ENCODE results near the gene BRINP2.
A peak's percentile ranks its signal among the peaks of the same experiment; 100 is the strongest.

The BRINP2 gene

DNA sequence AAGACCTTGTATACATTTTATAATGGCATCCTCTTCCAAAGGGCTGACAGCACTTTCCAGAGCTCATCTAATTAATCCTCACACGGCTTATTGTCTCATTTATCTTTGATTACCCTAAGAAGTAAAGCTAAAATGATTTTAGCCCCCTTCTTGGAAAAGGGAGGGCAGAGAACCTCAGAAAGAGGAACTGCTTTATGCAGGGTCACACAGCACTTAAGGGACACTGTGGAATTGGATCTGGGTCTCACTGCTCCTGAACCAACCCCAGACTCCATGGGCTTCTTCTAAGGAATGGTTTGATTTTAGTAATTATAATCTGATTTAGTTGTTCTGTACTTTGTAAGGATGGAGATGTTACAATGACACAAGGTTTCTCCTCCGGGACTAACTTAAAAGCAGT, 3.2 kb downstream of the BRINP2 start:
- DNase-seq (ENCODE audit: low read depth), result no peak
- TF ChIP-seq CTCF (IDR thresholded peaks at IDR 0.05; ENCODE audit: low read depth, low read length, missing control alignments), result no peak
- H3K4me3 ChIP-seq (ENCODE audit: low read depth, low read length), result no peak overlapping the region
- in situ Hi-C loops (cut with HindIII; ENCODE audit: low sequenced_read_pairs), result no loop called here

- H3K4me3 ChIP-seq (ENCODE audit: low read depth, low read length), result no peak overlapping the region
- in situ Hi-C loops (cut with HindIII; ENCODE audit: low sequenced_read_pairs), result no loop called here
- no peak for TF ChIP-seq CTCF (IDR thresholded peaks at IDR 0.05; ENCODE audit: low read depth, low read length, missing control alignments)
- DNase-seq (ENCODE audit: low read depth), result no peak
Measured at GRCh38 chr1:177174921-177175634, 4.3 kb downstream of the BRINP2 start.

- peak overlapping the region; percentile 18 for H3K4me3 ChIP-seq (ENCODE audit: low read depth, low read length)
- no peak for TF ChIP-seq CTCF (IDR thresholded peaks at IDR 0.05; ENCODE audit: low read depth, low read length, missing control alignments)
- no peak for DNase-seq (ENCODE audit: low read depth)
- in situ Hi-C loops (cut with HindIII; ENCODE audit: low sequenced_read_pairs), result no loop called here
Measured at GRCh38 chr1:177181280-177181630, 10.5 kb downstream of the BRINP2 start.

DNA sequence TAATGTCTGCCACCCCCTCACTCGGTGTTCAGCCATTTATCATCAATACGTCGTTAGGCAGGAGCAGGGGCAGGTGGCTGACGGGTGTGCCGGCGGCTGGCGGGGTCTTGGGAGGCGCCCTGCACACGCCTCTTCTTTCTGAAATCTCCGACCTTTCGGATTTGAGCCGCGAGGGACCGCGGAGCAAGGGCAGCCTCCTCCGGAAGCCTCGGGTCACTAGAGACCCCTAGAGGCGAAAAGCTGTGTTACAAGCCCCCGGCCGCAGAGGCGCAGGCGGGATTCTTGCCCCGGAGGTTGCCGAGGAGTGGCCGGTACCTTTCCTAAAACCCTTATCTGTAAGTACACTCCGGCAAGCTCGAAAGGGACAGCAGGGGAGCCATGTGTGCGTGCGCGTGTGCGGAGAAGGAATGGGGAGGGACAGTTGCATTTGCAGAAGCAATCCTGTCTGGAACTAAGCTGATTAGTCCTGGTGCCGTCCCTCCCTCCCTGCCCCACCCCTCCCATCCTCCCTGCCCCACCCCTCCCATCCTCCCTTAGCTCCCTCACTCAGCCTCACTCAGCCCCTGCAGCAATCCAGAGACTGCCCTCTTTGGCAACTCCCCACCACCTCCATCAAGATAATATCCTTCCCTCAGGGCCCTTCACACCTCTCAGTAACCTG, 11.0 kb downstream of the BRINP2 start:
- peak; percentile 90 for TF ChIP-seq CTCF (IDR thresholded peaks at IDR 0.05; ENCODE audit: low read depth, low read length, missing control alignments)
- peak; percentile 24 for DNase-seq (ENCODE audit: low read depth)
- H3K4me3 ChIP-seq (ENCODE audit: low read depth, low read length), result peak overlapping the region; percentile 18
- in situ Hi-C loops (cut with HindIII; ENCODE audit: low sequenced_read_pairs), result no loop called here

GRCh38 chr1:177183836-177184235, 13.1 kb downstream of the BRINP2 start:
- DNase-seq (ENCODE audit: low read depth), result no peak
- H3K4me3 ChIP-seq (ENCODE audit: low read depth, low read length), result no peak overlapping the region
- no peak for TF ChIP-seq CTCF (IDR thresholded peaks at IDR 0.05; ENCODE audit: low read depth, low read length, missing control alignments)
- in situ Hi-C loops (cut with HindIII; ENCODE audit: low sequenced_read_pairs), result no loop called here

DNA sequence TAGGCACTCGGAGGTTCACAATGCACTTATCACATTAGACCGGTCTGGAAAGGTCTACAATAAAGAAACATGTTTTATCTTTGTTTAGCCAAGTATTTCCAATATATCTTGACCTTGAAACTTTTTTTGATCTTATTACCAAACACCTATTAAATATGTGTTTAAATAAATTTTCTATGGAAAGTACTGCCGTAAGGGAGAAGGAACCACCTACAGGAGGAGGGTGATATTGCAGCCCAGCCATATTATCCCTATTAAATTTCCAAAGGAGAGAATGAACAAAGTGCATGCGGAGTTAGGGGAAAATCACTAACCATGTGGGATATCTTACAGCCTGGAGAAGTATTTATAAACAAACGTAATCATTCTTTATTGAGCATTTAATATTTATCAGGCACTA, 14.5 kb downstream of the BRINP2 start:
- DNase-seq (ENCODE audit: low read depth), result no peak
- in situ Hi-C loops (cut with HindIII; ENCODE audit: low sequenced_read_pairs), result no loop called here
- no peak overlapping the region for H3K4me3 ChIP-seq (ENCODE audit: low read depth, low read length)
- peak; percentile 59 for TF ChIP-seq CTCF (IDR thresholded peaks at IDR 0.05; ENCODE audit: low read depth, low read length, missing control alignments)
